NT2/D1 (cell line): ENCODE results near the gene ZBTB43.
"Not testable (repeated sequence)": the region's sequence is repeated elsewhere in the genome, so short reads cannot be mapped to it uniquely, and the experiment has no call there.

Source experiments
- SUZ12 ChIP-seq: IDR thresholded peaks from 2 replicates; pipeline ENCODE4 v1.6.1; 2011; ENCODE audit not compliant: insufficient read length, insufficient read depth; ENCODE audit errors: extremely low read depth
- YY1 ChIP-seq: IDR thresholded peaks from 2 replicates; pipeline ENCODE4 v1.6.1; 2011; ENCODE audit not compliant: insufficient read length, insufficient read depth
- ZNF274 ChIP-seq: IDR thresholded peaks from 2 replicates; pipeline ENCODE4 v1.6.1; 2011; ENCODE audit warnings: mild to moderate bottlenecking, low read depth, low read length

GRCh38 chr9:126810221-126810620 lies 5.4 kb downstream of the ZBTB43 start:
- not testable (repeated sequence) for TF ChIP-seq ZNF274, YY1, SUZ12
